Tibial artery (tissue), 4 donors: ENCODE data around the gene RBL2.

Experiments
- DNase-seq, 2 donors: peaks; one replicate each; pipeline ENCODE4 v3.0.0-alpha.2; 2019
- H3K27ac ChIP-seq, 2 donors: fragments of 200-600 bp; sonication (generic) in 1 of 2; 1 replicate in 1 of 2; 2 replicates in 1 of 2; pipeline ENCODE4 v1.5.1; 2018 to 2019; ENCODE audit warnings: mild to moderate bottlenecking in 1 of 2
- H3K27me3 ChIP-seq, 2 donors: fragments of 200-600 bp; sonication (generic) in 1 of 2; one replicate each; pipeline versions ENCODE4 v1.5.1 to v1.6.0; 2016 to 2019
- H3K36me3 ChIP-seq, 3 donors: fragments of 200-600 bp; sonication (generic) in 2 of 3; one replicate each; pipeline ENCODE4 v1.5.1; 2016 to 2019; ENCODE audit warnings: mild to moderate bottlenecking in 2 of 3
- H3K4me1 ChIP-seq, 4 donors: fragments of 200-600 bp; sonication (generic) in 2 of 4; 1 replicate in 3 of 4; 2 replicates in 1 of 4; pipeline ENCODE4 v1.5.1; 2016 to 2019
- H3K4me3 ChIP-seq, 2 donors: fragments of 200-600 bp; sonication (generic) in 1 of 2; 1 replicate in 1 of 2; 2 replicates in 1 of 2; pipeline ENCODE4 v1.5.1; 2018 to 2019; ENCODE audit warnings: mild to moderate bottlenecking in 2 of 2
- H3K9me3 ChIP-seq, 3 donors: fragments of 200-600 bp; sonication (generic) in 1 of 3; one replicate each; pipeline ENCODE4 v1.5.1; 2016 to 2019
- CTCF ChIP-seq, 2 experiments: fragments of 200-600 bp in 1 of 2; fragments of 450-650 bp in 1 of 2; IDR thresholded peaks; one replicate each; pipeline ENCODE4 v1.5.1; 2017 to 2019; ENCODE audit warnings: antibody characterized with exemption in 2 of 2, mild to moderate bottlenecking in 1 of 2, moderate library complexity in 1 of 2
- intact Hi-C: fragments of 100-400 bp; cut with DNase I; formaldehyde crosslinking; loops from one replicate; pipeline ENCODE4 v1.15.0; 2023; ENCODE audit warnings: low total_unique reads

The RBL2 gene

GRCh38 chr16:53504665-53505064 is 70.4 kb downstream of the RBL2 start:
- no peaks in the 10 kb centered on the region for H3K36me3 ChIP-seq
- intact Hi-C loops: loop anchor here (5.0 kb wide), 1 partner anchor 67 kb away; no protein-coding TSS in a partner anchor
- H3K9me3 ChIP-seq: no peaks in the 10 kb centered on the region
- peak overlapping the region; percentile 91 to 94 for H3K27ac ChIP-seq
- no peaks in the 10 kb centered on the region for H3K27me3 ChIP-seq
- TF ChIP-seq CTCF (IDR thresholded peaks at IDR 0.05): no peak
- peaks cover 0 to 37% (median 26%) of the 10 kb centered on the region in 4 donors for H3K4me1 ChIP-seq
- no peak for DNase-seq
- peak overlapping the region; percentile 53 to 65 for H3K4me3 ChIP-seq

GRCh38 chr16:53506254-53506653 is 72.0 kb downstream of the RBL2 start:
- H3K4me1 ChIP-seq: peaks cover 0 to 36% (median 26%) of the 10 kb centered on the region in 4 donors
- H3K27ac ChIP-seq: peak overlapping the region in 1 of 2 donors; percentile 91
- no peak for TF ChIP-seq CTCF (IDR thresholded peaks at IDR 0.05)
- no peaks in the 10 kb centered on the region for H3K27me3 ChIP-seq
- intact Hi-C loops: no loop called here
- H3K4me3 ChIP-seq: no peak overlapping the region
- no peaks in the 10 kb centered on the region for H3K36me3 ChIP-seq
- no peak for DNase-seq
- no peaks in the 10 kb centered on the region for H3K9me3 ChIP-seq

- Histone ChIP-seq H3K36me3 (no peaks in the 10 kb centered on the region), H3K27ac (no peak overlapping the region), H3K27me3 (no peaks in the 10 kb centered on the region), H3K4me3 (no peak overlapping the region), H3K4me1 (peaks cover 0 to 26% (median 16%) of the 10 kb centered on the region in 4 donors), H3K9me3 (no peaks in the 10 kb centered on the region)
- intact Hi-C loops: no loop called here
- TF ChIP-seq CTCF (IDR thresholded peaks at IDR 0.05): no peak
- no peak for DNase-seq
Measured at GRCh38 chr16:53507464-53508179, 73.4 kb downstream of the RBL2 start.

GRCh38 chr16:53509906-53510703 is 75.8 kb downstream of the RBL2 start:
- H3K4me1 ChIP-seq: peaks cover 0 to 12% (median 7%) of the 10 kb centered on the region in 4 donors
- H3K36me3 ChIP-seq: no peaks in the 10 kb centered on the region
- H3K27ac ChIP-seq: peak overlapping the region; percentile 68 to 70
- peak; percentile 62 to 80 for DNase-seq
- H3K27me3 ChIP-seq: no peaks in the 10 kb centered on the region
- H3K4me3 ChIP-seq: peak overlapping the region; percentile 15 to 30
- no peaks in the 10 kb centered on the region for H3K9me3 ChIP-seq
- TF ChIP-seq CTCF (IDR thresholded peaks at IDR 0.05): peak; percentile 86 to 94
- intact Hi-C loops: no loop called here

- H3K27ac ChIP-seq: peak overlapping the region; percentile 68 to 70
- H3K27me3 ChIP-seq: no peaks in the 10 kb centered on the region
- H3K9me3 ChIP-seq: no peaks in the 10 kb centered on the region
- intact Hi-C loops: no loop called here
- DNase-seq: no peak
- no peaks in the 10 kb centered on the region for H3K36me3 ChIP-seq
- H3K4me1 ChIP-seq: peaks cover 0 to 8% (median 7%) of the 10 kb centered on the region in 4 donors
- no peak overlapping the region for H3K4me3 ChIP-seq
- TF ChIP-seq CTCF (IDR thresholded peaks at IDR 0.05): no peak
Measured at GRCh38 chr16:53510704-53511070, 76.4 kb downstream of the RBL2 start.
